Inflammatory macrophage (primary cell): Measurements from ENCODE around the gene CLDN10.

ENCODE experiments used
- DNase-seq, 2 donors: peaks; one replicate each; pipeline ENCODE4 v3.0.0-alpha.2; 2020 to 2022

The CLDN10 gene

GRCh38 chr13:95603887-95604555 lies 51.5 kb downstream of the CLDN10 start:
- no peak for DNase-seq

- DNase-seq = no peak
Observed at GRCh38 chr13:95604556-95604915, 52.0 kb downstream of the CLDN10 start.

GRCh38 chr13:95605448-95606125 lies 53.1 kb downstream of the CLDN10 start:
- DNase-seq = no peak

- DNase-seq = no peak
Observed at GRCh38 chr13:95607366-95607765, 54.8 kb downstream of the CLDN10 start.

- no peak for DNase-seq
Observed at GRCh38 chr13:95608640-95609323, 56.3 kb downstream of the CLDN10 start.

GRCh38 chr13:95614641-95615245 lies 62.2 kb downstream of the CLDN10 start:
- DNase-seq = no peak

- DNase-seq = no peak
Observed at GRCh38 chr13:95615539-95615938, 63.0 kb downstream of the CLDN10 start.

GRCh38 chr13:95620030-95620824 lies 67.7 kb downstream of the CLDN10 start:
- DNase-seq = peak; percentile 6 to 31

- DNase-seq = no peak
Observed at GRCh38 chr13:95620825-95621498, 68.4 kb downstream of the CLDN10 start.

GRCh38 chr13:95623141-95623540 lies 70.6 kb downstream of the CLDN10 start:
- DNase-seq = no peak

- DNase-seq = peak; percentile 48 to 65
Observed at GRCh38 chr13:95624020-95624419, 71.5 kb downstream of the CLDN10 start.

GRCh38 chr13:95626768-95627167 lies 74.2 kb downstream of the CLDN10 start:
- DNase-seq = no peak

- DNase-seq = no peak
Observed at GRCh38 chr13:95627590-95627989, 75.1 kb downstream of the CLDN10 start.

- DNase-seq = no peak
Observed at GRCh38 chr13:95628488-95628887, 76.0 kb downstream of the CLDN10 start.

- no peak for DNase-seq
Observed at GRCh38 chr13:95629071-95629470, 76.6 kb downstream of the CLDN10 start.
